ENCODE measurements around the gene PACS1.

PACS1 gene

DNA sequence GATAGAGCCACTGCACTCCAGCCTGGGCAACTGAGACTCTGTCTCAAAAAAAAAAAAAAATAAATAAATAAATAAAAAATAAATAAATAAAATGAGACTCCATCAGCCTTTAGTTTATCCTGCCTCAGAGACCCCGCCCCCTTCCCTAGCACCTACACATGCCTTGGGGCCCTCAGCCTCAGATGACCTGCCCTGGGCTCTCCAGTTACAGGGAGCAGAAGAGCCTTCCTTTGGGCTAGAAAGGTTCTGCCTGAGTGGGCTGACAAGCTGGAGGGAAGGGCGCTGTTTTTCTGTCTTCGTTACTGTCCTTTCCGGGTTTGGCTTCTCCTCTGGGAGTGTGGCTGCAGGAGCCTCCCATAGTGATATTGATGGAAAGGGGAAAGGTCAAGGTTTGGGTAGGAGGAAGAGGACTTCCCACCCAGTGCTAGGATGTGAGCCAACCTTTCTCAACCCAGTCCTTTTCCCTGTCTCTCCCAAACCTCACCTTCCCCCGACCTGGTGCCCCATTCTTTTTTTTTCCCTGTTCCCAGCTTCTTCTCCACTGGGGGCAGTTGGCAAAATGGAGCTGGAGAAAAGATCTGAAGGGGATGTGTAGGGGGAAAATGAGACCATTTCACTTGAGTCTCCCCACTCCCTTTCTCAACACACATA, 19.4 kb upstream of the PACS1 start:
- DNase-seq, result no peak

DNA sequence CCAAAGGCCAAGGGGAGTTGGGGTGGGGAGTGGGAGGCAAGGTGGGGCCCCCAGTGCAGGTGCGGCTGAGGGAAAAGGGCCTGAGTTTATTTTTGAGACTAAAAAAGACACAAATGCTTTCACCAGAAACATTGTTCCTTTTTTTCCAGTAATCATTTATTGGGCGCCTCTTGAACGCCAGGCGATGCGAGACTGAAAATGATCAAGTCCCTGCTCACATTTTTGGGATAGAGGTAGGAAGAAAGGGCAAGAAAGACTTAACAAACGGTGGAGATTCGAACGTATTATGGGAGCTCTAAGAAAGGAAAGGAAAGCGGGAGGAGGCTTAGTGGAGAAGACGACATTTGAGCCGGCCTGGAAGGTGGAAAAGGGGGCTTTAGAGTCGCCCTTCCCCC, 18.7 kb upstream of the PACS1 start:
- DNase-seq, result no peak

DNA sequence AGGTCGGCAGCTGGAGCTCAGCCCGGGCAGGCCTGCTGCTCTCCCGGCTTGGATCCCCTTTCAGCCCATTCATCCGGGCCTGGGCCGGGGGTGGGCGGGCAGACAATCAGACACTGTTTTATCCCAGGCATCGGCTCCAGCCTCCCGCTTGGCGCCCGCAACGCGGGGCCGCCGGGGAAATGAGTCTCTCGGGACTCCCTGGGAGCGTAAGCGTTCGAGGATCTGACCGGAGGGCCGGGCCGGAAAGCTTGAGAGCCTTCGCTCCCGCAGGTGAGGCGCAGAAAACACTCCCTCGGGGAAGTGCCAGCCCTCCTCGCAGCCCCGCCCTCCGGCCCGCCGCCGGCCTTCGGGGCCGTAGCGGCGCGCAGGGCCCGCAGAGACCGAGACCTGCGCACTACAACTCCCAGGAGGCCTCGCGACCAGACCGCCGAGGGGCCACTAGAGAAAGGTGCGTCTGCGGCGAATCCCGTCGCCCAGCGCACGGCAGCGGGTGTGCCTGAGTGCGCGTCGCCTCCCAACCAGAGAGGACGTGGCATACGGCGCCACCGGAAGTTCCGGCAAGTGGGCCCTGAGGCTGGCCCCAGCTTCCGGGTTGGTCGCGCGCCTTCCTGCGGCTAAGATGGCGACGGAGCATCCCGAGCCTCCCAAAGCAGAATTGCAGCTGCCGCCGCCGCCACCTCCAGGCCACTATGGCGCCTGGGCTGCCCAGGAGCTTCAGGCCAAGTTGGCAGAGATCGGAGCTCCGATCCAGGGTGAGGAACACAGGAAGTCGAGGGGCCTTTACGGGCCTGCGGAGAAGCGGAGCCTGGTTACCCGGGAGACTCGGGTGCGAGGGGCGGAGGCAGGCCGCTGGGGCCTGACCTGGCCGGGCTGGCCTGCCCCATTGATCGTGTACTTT, 18.1 kb upstream of the PACS1 start, which contains the start of gene SF3B2:
SF3B2 (plus strand) TSS at position 599 of the 898 bp plus-strand sequence; CDS start at position 620, 21 bp downstream.
- peak; percentile 99 for DNase-seq

DNA sequence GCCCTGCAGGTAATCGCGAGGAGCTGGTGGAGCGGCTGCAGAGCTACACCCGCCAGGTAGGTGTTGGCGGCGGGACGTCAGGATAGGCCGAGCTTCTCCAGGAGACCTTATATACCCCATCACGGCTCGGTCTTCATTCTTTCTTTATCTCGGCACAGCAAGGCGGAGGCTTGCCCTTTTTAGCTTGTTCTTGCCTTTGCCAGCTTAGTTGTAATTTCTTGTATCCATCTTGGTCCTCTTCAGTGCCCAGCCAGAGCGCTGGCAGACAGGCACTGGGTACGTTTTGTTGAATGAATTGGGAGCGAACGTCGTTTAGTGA, 17.4 kb upstream of the PACS1 start:
- DNase-seq, result no peak

DNA sequence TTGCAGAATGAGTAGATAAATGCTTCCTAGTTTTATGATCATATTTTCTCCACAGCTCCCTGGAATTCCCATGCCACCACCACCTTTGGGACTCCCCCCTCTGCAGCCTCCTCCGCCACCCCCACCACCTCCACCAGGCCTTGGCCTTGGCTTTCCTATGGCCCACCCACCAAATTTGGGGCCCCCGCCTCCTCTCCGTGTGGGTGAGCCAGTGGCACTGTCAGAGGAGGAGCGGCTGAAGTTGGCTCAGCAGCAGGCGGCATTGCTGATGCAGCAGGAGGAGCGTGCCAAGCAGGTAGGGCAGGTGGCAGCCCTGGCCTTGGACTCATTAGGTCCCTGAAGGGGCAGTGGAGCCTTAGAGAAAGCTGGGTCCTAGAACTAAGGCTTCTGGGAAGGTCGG, 15.1 kb upstream of the PACS1 start:
- no peak for DNase-seq

DNA sequence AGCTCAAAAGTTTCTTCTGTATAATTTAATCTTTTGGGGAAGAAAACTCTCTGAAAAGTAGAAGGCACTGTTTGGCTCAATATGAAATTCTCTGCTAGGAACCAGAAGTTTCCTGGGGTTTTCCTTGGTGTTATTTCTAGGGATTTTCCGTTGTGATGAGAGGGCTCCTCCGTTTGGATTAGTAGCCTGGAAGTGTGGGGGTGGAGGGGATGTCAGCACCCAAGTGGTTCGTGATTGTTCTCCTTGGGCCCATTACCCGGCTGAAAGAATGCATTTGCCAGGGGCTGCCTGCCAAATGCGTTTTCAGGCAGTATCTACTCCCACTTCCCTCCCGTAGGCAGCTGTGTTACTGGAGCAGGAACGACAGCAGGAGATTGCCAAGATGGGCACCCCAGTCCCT, 13.6 kb upstream of the PACS1 start:
- no peak for DNase-seq

DNA sequence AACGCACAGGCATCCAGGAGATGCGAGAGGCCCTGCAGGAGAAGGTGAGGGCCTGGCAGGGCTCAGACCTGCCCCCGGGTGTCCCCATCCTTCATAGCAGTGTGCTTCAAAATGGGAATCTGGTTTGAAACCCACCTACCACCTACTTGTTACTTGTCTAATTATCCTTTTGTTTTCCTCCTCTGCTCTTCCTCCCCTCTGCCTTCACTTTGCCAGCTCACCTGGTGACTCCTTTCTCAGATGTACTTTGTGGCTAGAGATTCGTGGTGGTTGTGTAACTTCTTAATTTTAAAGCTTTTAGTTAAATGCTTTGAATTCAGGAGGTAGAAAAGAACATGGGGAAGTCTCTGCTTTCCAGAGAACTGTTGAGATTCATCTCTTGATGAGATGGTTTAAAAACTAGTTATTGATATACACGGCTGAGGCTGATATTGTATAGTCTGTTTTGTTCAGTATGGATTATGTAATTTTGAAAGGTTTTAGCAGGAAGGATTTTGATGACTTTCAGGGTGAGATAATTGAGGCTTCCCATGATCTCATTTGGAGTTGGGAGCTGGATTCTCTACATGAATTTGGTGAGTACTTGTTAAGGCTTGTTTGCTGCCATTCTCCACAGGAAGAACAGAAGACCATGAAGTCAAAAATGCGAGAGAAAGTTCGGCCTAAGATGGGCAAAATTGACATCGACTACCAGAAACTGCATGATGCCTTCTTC, 9.9 kb upstream of the PACS1 start:
- DNase-seq, result no peak

DNA sequence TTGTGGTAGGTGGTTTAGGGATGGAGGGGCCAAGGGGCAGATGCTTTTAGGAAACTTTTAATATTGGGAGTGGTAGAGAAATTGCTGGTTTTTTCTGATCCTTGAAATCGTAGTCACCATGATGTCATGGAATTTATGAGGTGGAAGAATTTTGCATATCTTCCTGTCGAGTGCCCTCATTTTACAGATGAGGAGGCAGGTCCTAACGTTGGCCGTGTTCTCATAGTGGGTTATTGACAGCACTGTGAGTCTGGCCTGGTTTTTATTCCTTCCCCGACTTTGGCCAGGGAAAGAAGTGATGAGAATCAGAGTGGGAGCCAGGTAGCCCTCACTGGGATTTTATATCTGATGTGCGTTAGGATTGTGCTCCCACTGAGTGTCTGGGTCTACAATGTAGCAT, 8.8 kb upstream of the PACS1 start:
- DNase-seq, result no peak

DNA sequence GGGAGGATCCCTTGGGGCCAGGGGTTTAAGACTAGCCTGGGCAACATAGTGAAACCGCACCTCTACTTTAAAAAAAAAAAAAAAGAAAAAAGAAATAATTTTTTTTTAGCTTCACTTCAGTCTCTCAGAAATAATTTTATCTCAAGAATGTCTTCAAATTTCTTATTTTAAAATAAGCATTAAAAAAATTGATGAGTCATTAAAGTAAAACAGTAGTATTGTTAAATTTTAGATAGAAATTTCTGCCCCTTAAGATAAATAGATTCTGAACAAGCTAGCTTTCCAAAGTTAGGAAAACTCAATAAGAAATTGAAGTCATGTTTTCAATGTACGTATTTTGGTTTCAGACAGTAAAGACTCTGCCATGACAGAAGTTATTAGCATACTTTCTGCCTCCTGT, 7.7 kb upstream of the PACS1 start:
- DNase-seq, result no peak

DNA sequence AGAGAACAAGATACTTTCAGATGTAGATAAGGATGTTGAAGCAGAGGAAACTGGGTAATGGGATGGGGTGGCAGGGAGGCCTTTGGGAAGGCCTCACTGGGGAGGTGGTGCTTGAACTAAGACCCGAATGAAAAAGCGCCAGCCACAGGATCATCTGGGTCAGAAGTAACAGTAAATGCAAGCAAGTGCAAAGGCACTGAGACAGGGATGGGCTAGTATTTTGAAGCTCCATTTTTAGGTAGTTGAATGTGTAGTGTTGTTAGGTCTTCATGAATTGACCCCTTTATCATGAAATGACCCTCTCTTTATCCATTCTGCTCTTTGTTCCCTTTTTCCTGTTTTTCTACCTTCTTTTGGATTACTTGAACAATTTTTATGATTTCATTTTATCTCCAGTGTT, 6.2 kb upstream of the PACS1 start:
- no peak for DNase-seq

DNA sequence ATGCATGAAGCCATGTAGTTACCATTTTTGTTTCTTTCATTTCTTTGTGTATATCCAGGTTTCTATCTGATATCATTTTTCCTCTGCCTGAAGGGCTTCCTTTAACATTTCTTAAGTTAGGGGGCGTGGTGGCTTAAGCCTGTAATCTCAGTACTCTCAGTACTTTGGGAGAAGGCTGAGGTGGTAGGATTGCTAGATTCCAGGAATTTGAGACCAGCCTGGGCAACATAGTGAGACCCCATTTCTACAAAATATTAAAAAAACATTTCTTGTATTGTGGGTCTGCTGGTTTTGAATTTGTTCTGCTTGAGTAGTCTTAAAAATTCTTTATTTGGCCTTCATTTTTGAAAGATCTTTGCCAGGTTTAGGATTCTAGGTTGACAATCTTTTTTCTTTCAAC, 5.5 kb upstream of the PACS1 start:
- DNase-seq, result no peak

DNA sequence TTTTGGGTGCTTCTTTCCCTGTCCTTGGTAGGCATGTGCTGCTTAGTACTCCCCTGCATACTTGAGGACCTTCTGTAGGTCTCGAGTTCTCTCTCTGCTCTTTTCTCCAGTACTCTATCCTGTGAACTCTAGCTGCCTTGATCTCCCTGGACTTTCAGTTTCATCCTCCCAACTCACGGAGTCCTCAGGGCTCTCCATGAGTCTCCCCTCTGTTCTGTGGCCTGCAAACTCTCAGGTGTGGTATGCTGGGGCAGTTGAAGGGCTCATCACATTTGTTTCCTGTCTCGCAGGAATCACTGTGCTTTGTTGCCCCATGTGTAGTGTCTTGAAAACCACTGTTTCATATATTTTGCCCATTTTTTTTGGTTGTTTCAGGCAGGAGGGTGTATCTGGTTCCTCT, 3.3 kb upstream of the PACS1 start:
- DNase-seq, result no peak

DNA sequence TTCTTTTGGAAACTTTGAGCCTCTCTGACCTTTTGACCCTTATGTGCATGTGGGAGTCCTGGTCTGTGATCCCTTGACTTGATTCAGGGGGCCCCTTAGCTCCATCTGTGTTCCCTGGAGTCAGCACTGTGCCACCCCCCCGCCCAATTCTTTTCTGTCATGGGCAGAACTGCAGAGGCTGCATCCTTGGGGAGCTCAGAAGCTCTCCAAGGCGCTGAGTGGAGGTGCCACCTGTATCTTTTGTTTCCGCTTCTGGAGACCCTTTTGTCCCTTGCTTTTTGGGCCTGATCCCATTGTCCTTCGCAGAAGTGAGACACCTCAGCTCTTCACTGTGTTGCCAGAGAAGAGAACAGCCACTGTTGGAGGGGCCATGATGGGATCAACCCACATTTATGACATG, 2.4 kb upstream of the PACS1 start:
- no peak for DNase-seq

DNA sequence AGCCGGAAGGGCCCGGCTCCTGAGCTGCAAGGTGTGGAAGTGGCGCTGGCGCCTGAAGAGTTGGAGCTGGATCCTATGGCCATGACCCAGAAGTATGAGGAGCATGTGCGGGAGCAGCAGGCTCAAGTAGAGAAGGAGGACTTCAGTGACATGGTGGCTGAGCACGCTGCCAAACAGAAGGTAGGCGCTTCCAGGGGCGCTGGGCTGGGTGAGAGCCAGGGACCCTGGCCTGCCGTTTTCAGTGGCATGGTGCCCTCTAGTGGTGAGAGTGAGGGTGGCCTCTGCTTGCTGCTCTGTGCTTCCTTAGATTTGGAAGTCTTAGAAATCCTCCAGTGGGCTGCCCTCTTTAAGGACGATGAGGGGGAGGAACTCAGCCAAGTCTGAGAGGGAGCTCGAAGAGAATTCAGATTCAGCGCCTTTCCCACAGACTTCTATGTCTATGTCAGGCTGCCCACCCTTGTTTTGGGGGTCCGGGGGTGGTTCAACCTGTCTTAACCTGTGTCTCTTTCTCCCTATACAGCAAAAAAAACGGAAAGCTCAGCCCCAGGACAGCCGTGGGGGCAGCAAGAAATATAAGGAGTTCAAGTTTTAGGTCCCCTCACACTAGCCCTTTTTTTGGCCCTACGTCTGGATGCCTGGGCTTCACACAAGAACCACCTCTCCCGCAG, 1.8 kb upstream of the PACS1 start:
- DNase-seq, result peak; percentile 65

DNA sequence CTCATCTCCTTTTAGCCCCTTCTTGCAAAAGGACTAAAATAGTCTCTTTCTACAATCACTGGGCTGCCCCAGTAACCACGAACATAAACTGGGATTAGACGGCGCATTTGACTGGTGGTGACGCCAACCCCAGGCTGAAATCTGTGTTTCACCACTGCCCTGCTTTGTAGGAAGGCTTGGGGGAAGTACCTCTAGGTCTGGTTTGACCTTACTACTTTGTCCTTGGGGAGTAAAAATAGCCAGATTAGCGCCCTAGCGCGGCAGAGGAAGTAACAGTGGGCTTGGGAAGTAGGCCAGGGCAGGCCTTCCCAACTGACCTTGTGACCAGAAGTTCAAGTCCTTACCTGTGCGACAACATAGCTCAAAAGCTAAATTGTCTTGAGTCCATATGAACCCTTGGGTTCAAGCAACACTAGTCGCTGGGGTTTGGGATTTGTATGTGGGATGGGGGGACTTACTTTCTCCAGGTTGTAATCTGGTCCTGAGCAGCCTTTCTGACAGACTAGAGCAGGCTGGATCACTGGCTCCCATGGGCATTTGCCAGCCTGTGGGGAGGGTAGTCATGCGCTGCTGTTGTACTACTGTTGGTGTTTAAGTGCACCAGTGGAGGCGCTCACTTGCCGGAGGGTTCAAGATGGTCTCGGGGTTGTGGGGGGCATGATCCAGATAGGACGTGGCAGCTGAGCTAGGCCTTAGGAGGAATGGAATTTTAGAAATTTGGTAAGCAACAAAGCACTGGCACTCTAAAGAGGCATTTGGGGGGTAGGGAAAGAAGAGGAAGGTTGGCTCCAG, 953 bp upstream of the PACS1 start:
- DNase-seq, result peak; percentile 76

DNA sequence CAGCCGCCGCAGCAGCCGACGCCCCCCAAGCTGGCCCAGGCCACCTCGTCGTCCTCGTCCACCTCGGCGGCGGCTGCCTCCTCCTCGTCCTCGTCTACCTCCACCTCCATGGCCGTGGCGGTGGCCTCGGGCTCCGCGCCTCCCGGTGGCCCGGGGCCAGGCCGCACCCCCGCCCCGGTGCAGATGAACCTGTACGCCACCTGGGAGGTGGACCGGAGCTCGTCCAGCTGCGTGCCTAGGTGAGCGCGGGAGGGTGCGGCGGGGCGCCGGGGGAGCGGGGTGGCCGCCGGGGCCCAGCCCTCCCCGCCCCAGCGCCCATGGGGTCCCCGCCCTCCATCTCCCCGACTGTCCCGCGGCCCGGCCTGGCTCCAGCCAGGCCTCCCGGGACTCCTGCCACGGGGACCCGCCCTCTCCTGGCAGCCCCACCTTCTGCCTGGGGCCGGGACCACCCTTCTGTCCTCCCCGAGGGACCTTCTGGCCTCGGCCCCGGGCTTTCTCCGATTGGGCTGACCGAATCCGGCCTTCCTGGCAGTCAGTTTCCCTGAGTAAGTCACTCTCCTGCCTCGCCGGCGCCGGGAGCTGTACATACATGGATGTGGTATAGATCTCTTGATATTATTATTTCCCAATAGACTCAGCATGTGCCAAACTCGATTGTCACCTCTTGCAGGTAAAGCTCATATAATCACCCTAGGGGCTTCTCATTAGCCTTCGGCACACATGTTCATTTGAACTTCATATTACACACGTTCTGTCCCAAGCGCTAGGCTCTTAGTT, 720 bp downstream of the PACS1 start:
- DNase-seq, result no peak

DNA sequence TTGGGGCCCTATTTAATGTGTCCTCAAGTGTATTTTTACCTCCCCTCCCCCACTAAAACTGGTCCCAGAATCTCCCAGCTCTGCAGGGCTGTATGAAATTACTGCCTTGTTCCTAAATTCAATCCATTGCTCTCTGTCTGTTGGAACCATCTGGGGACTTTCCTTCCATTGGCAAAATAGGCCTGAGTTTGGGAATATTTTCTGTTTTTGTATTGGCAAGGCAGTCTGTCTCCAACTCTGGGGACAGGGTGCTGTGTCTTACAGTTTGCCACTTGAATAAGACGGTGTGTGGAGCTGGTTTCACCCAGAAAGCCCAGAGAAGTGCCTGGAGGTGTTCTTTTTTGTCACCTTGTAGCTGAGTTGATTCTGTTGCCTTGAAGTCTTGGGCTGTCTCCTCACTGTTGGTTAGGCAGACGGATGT, 1.3 kb downstream of the PACS1 start:
- DNase-seq, result no peak

DNA sequence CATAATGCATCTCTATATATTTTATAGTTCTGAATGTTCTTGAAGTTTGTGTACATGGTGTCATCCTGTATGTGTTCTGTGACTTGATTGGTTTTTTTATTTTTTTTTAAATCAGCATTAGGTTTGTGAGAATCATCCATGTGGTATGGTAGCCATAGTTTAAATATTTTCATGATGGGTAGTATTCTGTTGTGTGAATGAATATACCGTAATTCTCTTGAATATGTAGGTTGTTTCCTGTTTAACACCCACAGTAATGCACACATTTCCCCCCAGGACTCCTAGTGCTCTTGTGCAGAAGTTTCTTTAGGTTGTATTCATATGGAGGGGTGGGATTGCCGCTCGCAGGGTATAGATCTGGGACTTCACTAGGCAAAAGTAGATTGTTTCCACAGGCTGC, 2.0 kb downstream of the PACS1 start:
- peak; percentile 68 for DNase-seq

DNA sequence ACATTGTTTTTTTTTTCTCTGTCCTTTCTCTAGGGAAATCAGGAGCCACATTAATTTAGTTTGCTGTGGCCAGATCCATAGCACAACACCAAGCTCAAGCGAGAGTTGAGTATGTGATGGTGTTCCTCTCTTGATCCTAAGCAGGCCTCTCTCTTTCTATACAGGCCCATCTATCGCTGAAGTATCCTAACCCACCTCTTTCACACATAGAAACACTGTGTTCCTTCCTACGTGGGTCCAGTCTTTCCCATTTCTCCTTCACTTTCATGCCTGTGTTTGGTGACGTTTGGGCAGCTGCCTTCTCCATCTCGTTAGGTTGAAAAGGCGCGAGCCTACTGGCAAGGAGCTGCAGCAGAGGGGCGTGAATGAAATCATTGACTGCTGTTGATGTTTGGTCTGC, 2.4 kb downstream of the PACS1 start:
- DNase-seq, result no peak

DNA sequence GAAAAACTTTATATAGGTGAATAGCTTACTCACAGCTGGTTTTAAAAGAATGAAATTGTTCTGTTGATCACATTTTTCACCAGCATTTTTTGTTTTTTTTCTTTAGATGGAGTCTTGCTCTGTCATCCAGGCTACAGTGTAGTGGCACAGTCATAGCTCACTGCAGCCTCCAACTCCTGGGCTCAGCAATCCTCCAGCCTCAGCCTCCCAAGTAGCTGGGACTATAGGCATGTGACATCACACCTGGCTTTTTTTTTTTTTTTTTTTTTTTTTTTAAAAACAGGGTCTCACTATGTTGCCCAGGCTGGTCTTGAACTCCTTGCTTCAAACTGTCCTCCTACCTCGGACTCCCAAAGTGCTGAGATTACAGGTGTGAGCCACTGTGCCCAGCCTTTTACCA, 3.6 kb downstream of the PACS1 start:
- no peak for DNase-seq

DNA sequence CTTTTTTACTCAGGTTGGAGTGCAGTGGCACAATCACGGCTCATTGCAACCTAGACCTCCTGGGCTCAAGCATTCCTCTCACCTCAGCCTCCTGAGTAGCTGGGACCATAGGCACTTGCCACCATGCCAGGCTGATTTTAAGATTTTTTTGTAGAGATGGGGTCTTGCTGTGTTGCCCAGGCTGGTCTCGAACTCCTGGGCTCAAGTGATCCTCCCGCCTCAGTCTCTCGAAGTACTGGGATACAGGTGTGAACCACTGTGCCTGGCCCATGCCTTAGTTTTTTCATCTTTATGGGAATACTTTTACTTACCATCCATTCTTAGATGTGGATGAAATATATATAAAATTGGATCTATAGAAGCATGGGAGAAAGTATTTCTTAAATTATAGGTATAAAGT, 5.2 kb downstream of the PACS1 start:
- no peak for DNase-seq
